IPS-18c (cell line): ENCODE measurements around the gene TRIM47.
"Not testable (repeated sequence)": the region's sequence is repeated elsewhere in the genome, so short reads cannot be mapped to it uniquely, and the experiment has no call there.

Experiments used
- H3K4me3 ChIP-seq: 2 replicates; pipeline ENCODE4 v1.7.0; 2013; ENCODE audit warnings: low read depth, mild to moderate bottlenecking, low read length, moderate library complexity; ENCODE audit not compliant: insufficient read depth
- H3K9me3 ChIP-seq: one replicate; pipeline ENCODE4 v1.6.1; 2013; ENCODE audit warnings: mild to moderate bottlenecking, low read length, moderate library complexity; ENCODE audit not compliant: control insufficient read depth, insufficient read depth

Gene TRIM47

GRCh38 chr17:75856062-75856756 lies 22.2 kb downstream of the TRIM47 start:
- H3K9me3 ChIP-seq: no peaks in the 10 kb centered on the region
- H3K4me3 ChIP-seq: peak overlapping the region; percentile 98

DNA sequence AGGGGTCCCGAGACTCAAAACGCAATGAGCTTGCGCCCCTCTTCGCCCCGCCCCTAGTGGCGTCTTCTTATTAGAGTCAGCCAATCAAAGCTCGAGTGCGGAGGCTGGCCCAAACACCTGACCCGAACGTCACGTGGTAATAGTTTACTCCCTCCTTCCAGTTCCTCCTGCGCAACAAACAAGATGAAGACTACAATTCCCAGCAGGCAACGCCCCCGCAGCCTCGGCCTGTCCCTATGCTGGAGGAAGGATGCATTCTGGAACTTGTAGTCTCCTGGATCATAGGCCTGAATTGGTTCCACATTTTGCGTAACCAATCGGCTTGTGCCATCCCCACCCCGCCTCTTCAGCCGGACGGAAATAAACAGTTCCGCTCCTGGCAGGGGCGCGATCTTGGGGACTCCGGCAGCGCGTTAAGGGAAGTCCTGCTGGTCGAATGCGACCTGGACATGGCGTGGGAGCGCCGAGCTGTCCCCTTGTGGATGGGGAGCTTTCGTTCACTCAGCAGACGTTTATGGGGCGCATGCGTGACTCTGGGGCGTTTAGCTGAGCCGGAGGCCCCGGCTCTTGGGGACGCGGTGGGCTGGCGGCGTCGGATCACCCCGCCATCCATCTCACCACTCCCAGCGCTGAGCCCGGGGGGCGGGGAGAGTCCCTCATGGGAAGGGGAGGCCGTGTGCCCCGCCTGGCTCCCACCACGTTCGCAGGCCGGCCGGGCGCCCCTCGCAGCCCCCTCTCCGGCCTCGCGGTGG lies 22.9 kb downstream of the TRIM47 start, which contains the start of gene WBP2:
TSS of gene WBP2 (minus strand) at position 26 of the 752 bp plus-strand sequence. CDS start 38 bp downstream, outside the sequence.
- Histone ChIP-seq H3K9me3 (no peaks in the 10 kb centered on the region), H3K4me3 (peak within 1 kb of the TSS; percentile 98)

GRCh38 chr17:75854881-75855309 lies 23.5 kb downstream of the TRIM47 start:
- H3K4me3 ChIP-seq: peak overlapping the region; percentile 53
- no peaks in the 10 kb centered on the region for H3K9me3 ChIP-seq

GRCh38 chr17:75854101-75854748 lies 24.2 kb downstream of the TRIM47 start:
- H3K4me3 ChIP-seq: peak overlapping the region; percentile 53
- no peaks in the 10 kb centered on the region for H3K9me3 ChIP-seq

DNA sequence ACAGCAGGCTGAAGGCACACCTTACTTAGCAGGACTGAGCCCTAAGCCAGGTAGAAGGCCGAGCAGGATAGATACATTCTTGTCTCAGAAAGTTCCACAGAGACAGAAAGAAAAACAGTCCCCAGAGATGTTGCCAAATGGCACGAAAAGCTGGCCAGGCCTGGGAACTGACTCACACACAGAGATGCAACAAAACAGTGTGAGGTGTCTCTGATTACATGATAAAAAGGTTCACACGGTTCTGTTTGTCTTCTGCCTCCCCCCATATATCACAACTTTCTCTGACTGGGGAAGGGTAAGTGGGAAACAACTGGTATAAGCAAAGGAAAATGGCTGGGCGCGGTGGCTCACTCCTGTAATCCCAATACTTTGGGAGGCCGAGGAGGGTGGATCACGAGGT lies 24.9 kb downstream of the TRIM47 start:
- no peak overlapping the region for H3K4me3 ChIP-seq
- H3K9me3 ChIP-seq: no peaks in the 10 kb centered on the region

DNA sequence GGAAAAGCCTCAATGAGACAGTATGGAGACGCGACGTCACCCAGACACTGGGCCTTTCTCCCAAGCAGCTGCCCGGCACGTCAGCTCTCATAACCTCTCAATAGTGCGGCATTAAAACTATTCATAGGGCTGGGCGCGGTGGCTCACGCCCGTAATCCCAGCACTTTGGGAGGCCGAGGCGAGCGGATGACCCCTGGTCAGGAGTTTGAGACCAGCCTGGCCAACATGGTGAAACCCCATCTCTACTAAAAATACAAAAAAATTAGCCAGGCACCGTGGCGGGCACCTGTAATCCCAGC lies 26.7 kb downstream of the TRIM47 start:
- not testable (repeated sequence) for H3K9me3 ChIP-seq, H3K4me3 ChIP-seq

GRCh38 chr17:75850928-75851692 lies 27.3 kb downstream of the TRIM47 start:
- no peak overlapping the region for H3K4me3 ChIP-seq
- no peaks in the 10 kb centered on the region for H3K9me3 ChIP-seq

GRCh38 chr17:75849724-75850123 lies 28.7 kb downstream of the TRIM47 start:
- Histone ChIP-seq H3K4me3 (no peak overlapping the region), H3K9me3 (no peaks in the 10 kb centered on the region)

DNA sequence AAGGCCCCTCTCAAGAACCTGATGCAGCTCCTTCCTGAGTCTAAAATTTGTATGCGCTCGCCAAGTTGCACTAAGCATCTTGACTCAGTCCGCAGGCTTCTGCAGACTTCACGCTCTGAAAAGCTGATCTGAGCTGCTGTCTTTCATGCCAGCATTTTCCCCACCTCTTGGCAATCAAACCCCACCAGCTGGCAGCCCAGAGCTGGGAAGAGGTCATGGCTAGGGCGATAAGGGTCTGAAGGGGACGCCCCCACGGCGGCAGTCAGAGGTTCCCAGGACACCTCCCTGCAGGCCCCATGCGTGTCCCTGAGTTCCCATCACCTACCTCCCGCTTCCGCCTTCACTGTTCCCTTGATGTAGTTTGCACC lies 29.1 kb downstream of the TRIM47 start:
- H3K9me3 ChIP-seq: no peaks in the 10 kb centered on the region
- no peak overlapping the region for H3K4me3 ChIP-seq

- no peaks in the 10 kb centered on the region for H3K9me3 ChIP-seq
- H3K4me3 ChIP-seq: no peak overlapping the region
Observed at GRCh38 chr17:75848523-75849278, 29.7 kb downstream of the TRIM47 start.

DNA sequence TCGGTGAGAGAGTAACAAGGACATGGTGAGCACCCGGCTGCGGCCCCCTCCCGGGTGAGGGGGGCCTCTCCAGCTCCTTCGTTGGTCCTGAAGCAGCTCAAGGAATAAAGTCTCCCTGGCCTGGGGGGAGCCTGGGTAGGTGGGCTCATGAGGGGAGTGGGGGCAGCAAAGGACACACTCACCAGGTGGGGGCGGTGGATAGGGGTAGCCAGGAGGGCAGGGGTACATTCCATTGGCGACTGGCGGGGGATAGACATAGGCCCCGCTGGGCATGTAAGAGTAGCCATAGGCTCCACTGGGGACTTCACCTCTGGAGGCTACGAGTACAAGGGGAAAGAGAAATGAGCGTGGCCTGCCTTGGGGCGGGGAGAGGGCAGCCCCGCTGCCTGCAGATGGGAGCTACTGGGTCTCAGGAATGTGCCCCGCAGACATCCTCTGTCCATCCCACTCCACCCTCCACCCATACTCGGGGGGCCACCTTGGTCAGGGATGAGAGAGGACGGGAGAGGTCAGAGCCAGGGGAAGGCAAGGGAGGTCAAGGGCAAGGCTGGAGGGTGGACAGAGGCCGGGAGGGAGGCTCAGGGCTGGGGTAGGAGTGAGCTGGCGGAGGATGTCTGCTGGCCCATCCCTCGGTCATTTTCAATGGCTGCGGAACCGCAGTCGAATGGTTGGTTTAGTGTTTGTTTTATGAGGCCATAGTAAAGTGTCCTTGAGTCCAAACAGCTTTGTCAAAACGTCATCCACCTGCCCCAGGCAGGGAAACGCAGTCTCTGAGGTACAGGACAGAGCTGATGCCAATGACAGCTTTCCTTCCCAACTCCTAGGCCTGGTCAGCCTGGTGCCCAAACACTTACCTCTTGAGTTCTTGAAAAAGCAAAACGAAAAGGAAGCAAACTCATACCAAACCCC lies 30.5 kb downstream of the TRIM47 start:
- Histone ChIP-seq H3K9me3 (no peaks in the 10 kb centered on the region), H3K4me3 (no peak overlapping the region)

DNA sequence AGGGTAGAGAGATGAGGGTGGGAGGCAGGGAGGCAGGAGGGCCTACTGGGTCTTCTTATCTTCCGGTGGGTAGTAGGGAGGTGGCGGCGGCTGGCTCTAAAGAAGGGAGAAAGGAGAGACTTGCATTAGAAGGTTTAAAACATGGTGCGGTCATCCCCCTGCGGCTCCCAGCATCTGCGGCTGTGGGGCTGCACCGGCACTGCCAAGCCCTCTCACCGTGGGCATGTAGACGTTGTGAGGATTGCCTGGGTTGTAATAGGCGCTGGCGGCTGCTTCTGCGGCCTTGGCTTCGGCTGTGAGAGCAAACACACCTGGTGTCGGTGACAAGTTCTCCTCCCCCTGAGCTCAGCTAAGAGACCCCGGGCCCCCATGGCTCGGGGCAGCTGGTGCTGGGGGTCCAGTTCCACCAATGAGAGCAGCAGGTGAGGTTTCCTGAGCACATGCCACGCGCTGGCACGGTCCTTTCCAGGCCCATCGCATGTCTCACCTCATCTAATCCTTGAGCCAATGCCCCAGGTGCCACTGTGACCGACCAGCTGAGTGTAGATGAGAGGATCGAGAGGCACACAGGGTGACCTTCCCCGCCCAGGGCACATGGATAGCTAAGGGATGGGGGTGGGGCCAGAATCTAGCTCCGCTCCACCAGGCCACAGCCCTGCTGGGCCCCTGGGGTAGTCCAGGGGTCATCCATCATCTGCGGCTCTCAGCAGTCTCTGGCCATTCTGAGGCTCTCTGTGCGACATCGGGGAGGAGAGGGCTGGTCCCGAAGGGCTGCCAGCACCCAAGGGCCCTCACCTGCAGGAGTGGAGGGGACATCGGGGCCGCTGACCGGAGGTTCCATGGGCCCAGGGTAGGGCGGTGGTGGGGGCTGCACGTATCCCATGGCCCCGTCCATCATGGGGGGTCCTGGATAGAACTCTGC lies 31.4 kb downstream of the TRIM47 start:
- Histone ChIP-seq H3K9me3 (no peaks in the 10 kb centered on the region), H3K4me3 (no peak overlapping the region)

DNA sequence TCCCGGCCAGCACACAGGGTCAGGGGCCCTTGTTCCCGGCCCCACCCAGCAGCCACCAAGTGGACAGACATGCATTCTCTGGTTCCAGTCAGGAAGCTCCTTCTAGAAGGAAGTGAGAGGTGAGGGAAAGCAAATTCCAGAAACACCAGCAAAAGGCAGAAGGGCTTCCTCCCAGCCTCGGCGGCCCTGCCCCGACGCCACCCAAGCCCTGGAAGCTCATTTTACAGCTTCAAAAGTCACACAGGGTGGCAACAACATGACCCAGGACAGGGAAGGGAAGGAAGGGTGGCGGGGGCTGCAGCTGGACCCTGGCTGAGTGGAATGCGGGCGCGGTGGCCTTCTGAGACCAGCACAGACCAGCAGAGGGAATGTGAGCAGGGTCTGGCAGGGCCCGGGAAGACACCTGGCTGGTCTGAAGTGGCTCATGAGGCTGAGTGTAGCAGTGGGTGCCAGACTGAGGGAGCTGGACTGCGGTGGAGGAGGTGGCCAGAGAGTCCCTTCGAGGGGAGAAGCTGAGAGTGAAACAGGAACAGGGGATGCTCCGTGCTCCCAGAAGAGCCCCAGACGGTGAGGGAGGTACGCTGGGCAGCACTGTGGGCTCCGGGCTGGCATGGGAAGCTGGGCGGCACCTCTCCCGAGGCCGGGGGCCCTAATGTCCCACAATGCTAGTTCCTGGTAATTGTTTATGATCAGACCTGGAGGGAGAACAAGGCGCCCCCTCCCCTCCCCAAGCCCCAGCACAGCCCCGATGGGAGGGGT lies 32.3 kb downstream of the TRIM47 start:
- no peaks in the 10 kb centered on the region for H3K9me3 ChIP-seq
- H3K4me3 ChIP-seq: no peak overlapping the region

- H3K9me3 ChIP-seq: no peaks in the 10 kb centered on the region
- H3K4me3 ChIP-seq: no peak overlapping the region
Observed at GRCh38 chr17:75845058-75845711, 33.2 kb downstream of the TRIM47 start.
